Fibroblast of villous mesenchyme (primary cell): ENCODE measurements around the gene THSD7B. TPM values are rescaled to one million over a fixed set of nuclear protein-coding genes. Genes with fewer than 3 reads are reported as not detected.
A peak's percentile ranks its signal among the peaks of the same experiment; 100 is the strongest.

ENCODE experiments used
- DNase-seq: peaks from one replicate; pipeline ENCODE4 v3.0.0-alpha.2; 2010; ENCODE audit warnings: low read depth
- H3K4me3 ChIP-seq: 2 replicates; pipeline ENCODE4 v1.5.1; 2011; ENCODE audit warnings: low read depth, mild to moderate bottlenecking, low read length
- total RNA-seq: library from RNA; depleted of rRNA; stranded (reverse); fragments of >200 nt; gene quantifications from 2 replicates; pipeline ENCODE4 v1.2.3, GENCODE V29; 2012
- TF ChIP-seq, protein P1 (sequence below): IDR thresholded peaks from 2 replicates; pipeline ENCODE4 v1.5.1; 2012; ENCODE audit warnings: low read depth, mild to moderate bottlenecking, low read length; ENCODE audit not compliant: insufficient read depth

The THSD7B gene
- total RNA-seq, 1 donor: 1.3 TPM

DNA sequence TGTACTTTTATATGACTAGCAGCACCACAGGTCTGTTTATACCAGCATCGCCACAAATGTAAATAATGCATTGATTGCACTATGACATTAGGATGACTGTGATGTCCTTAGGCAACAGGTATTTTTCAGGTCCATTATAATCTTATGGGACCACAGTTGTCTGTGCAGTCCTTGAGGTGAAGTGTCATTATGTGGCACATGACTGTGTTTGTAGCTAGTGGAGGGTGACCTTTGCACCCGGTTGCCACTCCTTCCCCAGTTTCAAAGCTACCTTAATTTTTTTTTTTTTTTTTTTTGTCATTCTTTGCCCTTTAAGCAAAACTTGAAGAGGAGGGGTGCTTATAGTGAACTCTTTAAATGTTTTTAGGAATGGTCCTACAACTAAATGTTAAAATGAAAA lies 386.4 kb downstream of the THSD7B start:
- TF ChIP-seq, protein P1, sequence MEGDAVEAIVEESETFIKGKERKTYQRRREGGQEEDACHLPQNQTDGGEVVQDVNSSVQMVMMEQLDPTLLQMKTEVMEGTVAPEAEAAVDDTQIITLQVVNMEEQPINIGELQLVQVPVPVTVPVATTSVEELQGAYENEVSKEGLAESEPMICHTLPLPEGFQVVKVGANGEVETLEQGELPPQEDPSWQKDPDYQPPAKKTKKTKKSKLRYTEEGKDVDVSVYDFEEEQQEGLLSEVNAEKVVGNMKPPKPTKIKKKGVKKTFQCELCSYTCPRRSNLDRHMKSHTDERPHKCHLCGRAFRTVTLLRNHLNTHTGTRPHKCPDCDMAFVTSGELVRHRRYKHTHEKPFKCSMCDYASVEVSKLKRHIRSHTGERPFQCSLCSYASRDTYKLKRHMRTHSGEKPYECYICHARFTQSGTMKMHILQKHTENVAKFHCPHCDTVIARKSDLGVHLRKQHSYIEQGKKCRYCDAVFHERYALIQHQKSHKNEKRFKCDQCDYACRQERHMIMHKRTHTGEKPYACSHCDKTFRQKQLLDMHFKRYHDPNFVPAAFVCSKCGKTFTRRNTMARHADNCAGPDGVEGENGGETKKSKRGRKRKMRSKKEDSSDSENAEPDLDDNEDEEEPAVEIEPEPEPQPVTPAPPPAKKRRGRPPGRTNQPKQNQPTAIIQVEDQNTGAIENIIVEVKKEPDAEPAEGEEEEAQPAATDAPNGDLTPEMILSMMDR: no peak

DNA sequence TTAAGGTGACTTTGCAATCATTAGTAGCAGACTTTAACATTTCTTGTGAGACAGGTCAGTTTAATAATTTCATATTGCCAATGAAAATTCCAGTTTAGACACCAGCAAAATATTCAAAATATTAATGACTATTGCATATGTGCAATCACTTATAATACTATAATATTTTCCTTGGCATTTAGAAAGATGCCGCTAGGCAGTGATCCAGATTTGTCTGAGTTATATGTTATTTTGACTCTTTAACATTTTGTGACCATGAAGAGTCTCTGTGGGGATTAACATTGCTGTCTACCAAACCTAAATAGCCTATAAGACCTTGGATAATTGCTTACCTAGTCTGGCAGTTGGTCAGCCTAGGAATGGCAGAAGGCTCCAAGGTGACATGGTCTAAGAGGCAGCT lies 389.6 kb downstream of the THSD7B start:
- DNase-seq: no peak
- TF ChIP-seq, protein P1: no peak
- H3K4me3 ChIP-seq: no peak overlapping the region

More for the DNA sequence above, 386.4 kb downstream of the THSD7B start:
- no peak overlapping the region for H3K4me3 ChIP-seq
- DNase-seq: no peak

DNA sequence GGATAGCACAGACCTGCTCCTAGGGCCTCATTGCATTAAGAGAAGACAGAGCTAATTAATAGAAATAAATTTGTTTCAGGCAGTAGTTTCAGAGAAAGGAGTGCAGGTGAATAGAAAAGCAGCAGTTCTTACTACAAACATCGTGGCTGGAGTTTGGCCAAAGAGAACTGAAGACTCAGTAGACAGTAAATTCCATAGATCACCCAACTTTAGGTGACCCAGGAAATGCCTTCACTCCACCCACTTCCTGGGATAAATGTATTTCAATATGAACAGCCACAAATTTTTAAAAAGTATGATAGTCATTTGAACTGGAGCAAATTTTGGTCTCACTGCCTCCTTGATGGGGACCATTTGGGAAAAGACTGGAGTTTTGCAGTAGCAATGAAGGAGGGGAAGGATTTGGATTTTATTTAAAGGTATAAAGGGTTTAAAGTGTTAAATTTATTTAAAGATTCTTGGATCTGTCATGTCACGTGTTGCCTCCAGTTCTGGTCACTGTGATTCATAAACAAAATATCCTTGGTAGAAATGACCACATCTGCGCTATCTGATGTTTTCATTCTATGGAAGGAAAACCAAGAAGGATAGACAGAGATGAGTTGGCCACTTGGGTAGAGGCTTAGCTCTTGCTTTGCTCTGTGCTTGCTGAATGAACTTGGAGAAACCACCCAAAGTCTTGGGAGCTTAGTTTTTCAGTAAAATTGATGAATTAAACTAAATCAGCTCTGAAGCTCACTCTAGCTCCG lies 390.2 kb downstream of the THSD7B start:
- H3K4me3 ChIP-seq: no peak overlapping the region
- peak; percentile 3 for DNase-seq
- TF ChIP-seq, protein P1: no peak

DNA sequence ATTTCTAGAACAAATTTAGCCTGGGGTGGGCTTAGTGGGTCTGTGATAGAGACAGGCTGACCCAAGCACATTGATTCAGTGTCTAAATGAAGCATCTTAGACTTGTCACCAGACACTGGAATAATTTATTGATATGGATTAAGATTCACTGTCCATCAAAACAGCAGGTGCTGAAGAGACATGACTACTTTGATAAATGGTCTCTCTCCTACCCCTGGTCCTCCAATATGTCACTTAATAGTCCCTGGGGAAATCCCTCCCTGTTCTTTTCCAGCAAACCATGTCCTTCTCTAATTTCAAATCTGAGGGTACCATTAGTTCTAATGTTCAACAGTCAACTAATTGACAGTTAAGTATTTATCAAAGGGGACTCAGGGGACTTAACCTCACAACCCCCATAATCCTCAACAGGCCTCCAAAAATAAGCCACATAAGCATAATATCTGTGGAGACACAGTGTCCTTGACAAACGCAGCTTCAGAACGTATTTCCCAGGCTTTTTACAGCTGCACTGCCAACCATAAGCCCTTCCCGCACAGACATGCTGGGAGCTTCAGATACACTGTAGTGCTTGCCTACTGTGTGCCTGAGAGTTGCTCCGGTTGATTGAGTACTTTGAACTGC lies 391.0 kb downstream of the THSD7B start:
- TF ChIP-seq, protein P1: no peak
- no peak overlapping the region for H3K4me3 ChIP-seq
- DNase-seq: no peak

DNA sequence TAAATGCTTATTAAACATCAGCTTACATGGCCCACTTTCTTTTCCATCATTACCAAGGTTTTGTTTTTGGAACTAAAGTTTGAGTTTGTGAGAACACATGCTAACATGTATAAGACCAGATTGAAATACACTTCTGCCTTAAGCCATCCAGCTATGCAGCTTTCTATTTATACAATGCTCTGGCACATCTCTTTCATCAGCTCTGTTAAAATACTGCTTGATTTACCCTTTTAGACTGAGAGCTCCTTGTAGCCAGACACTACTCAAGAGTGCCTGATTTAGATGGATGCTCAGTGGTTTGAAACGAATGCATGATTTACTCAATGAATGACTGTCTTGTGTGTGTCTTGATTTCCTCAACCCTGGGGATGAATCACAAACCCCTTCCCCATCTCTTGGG lies 392.5 kb downstream of the THSD7B start:
- DNase-seq: no peak
- TF ChIP-seq, protein P1: no peak
- H3K4me3 ChIP-seq: no peak overlapping the region

DNA sequence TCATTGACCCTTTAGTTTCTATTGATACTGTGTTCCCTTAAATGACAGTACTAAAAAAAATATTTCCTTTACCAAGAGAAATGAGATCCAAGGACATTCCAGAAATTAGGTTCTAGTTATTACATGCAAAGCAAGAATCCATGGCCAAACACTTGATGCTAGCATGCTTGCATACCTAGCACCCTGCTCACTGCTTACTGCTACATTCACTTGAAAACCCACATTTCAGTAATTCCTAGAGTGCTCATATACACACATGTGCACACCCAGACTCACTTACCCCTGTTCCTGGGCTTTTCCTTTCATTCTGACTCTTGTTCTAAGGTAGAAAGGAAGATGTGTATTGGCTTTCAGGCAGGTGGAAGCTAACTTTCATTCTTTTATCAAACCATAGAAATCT lies 395.9 kb downstream of the THSD7B start:
- TF ChIP-seq, protein P1: no peak
- no peak for DNase-seq
- no peak overlapping the region for H3K4me3 ChIP-seq
